Measurements from ENCODE around the gene AASDH. TPM values are rescaled to one million over a fixed set of nuclear protein-coding genes. Genes with fewer than 3 reads are reported as not detected.

AASDH gene
- total RNA-seq, 1 experiment from 2014 or later = 12.6 TPM

DNA sequence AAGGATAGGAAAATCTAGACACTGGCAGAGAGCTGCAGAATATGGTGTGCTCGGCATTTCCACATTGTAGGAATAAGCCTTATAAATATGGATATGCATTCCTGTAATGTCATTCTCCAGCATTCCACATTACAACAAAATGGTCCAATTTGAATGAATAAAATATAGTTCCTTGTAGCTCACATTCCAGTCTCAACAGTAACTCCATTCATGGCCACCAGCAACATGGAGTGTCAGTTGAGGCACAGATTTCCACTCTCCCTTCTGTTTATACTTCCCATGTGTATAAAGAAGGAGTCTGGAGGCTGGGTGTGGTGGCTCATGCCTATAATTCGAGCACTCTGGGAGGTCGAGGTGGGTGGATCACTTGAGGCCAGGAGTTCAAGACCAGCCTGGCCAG lies 84.5 kb downstream of the AASDH start:
- peaks cover 15% of the 10 kb centered on the region for H3K4me1 Mint-ChIP-seq
- no peak overlapping the region for H3K4me3 Mint-ChIP-seq
- no peaks in the 10 kb centered on the region for H3K27me3 Mint-ChIP-seq (ENCODE audit: low read depth)
- no peaks in the 10 kb centered on the region for H3K9me3 Mint-ChIP-seq
- POLR2A ChIA-PET = no interaction called here
- no peak overlapping the region for H3K27ac Mint-ChIP-seq
- CTCF ChIA-PET = interaction anchor here (1.2 kb wide), 1 partner anchor 168 kb away, joined by 3 read pairs; no protein-coding TSS in a partner anchor
- TF ChIP-seq SMAD3 (CRISPR knock-in tag; IDR thresholded peaks at IDR 0.05; ENCODE audit: borderline replicate concordance) (no peak), CREB1 (CRISPR knock-in tag; IDR thresholded peaks at IDR 0.05) (no peak), ZNF317 (CRISPR knock-in tag; IDR thresholded peaks at IDR 0.05; ENCODE audit: borderline replicate concordance, low read depth) (no peak), GRHL2 (CRISPR knock-in tag; IDR thresholded peaks at IDR 0.05; ENCODE audit: insufficient replicate concordance, severe bottlenecking) (no peak), IRF2 (CRISPR knock-in tag; IDR thresholded peaks at IDR 0.05; ENCODE audit: borderline replicate concordance, low read depth) (no peak), JAZF1 (CRISPR knock-in tag; IDR thresholded peaks at IDR 0.05) (no peak)
- TF ChIP-seq, protein P1, sequence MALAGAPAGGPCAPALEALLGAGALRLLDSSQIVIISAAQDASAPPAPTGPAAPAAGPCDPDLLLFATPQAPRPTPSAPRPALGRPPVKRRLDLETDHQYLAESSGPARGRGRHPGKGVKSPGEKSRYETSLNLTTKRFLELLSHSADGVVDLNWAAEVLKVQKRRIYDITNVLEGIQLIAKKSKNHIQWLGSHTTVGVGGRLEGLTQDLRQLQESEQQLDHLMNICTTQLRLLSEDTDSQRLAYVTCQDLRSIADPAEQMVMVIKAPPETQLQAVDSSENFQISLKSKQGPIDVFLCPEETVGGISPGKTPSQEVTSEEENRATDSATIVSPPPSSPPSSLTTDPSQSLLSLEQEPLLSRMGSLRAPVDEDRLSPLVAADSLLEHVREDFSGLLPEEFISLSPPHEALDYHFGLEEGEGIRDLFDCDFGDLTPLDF (CRISPR knock-in tag; IDR thresholded peaks at IDR 0.05) = no peak
- no peaks in the 10 kb centered on the region for H3K36me3 Mint-ChIP-seq
- ATAC-seq = no peak
- DNase-seq (ENCODE audit: low spot score) = no peak

DNA sequence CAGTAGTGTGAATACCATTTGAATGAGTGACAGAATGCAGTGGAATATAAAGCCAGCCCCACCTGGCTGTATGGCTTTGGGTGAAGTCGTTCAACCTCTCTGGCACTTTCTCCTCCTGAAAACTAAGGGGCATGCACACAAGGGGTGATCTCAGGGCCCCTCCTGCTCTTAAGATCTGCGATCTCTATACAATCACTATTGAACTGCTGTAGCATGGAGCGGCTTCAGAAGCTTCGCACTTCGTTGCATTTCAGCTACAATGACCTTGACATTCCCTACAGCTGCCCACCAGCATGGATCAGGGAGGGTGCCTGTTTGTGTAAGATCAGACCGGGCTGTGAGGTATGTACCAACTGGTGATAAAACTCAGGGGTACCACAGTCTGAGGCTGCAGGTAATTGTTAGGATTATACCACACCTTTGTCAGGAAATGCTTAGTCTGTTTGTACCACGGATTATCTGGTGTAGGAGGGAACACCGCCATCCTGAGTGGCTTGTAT lies 85.2 kb downstream of the AASDH start:
- peak; percentile 13; the same call in 1 of the 2 replicates for ATAC-seq
- Mint-ChIP-seq H3K27ac (no peak overlapping the region), H3K9me3 (no peaks in the 10 kb centered on the region), H3K36me3 (no peaks in the 10 kb centered on the region), H3K4me1 (peaks cover 15% of the 10 kb centered on the region), H3K27me3 (ENCODE audit: low read depth) (no peaks in the 10 kb centered on the region), H3K4me3 (no peak overlapping the region)
- CTCF ChIA-PET = interaction anchor here (1.2 kb wide), 1 partner anchor 168 kb away, joined by 3 read pairs; no protein-coding TSS in a partner anchor
- POLR2A ChIA-PET = no interaction called here
- TF ChIP-seq, protein P2, sequence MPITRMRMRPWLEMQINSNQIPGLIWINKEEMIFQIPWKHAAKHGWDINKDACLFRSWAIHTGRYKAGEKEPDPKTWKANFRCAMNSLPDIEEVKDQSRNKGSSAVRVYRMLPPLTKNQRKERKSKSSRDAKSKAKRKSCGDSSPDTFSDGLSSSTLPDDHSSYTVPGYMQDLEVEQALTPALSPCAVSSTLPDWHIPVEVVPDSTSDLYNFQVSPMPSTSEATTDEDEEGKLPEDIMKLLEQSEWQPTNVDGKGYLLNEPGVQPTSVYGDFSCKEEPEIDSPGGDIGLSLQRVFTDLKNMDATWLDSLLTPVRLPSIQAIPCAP (CRISPR knock-in tag; IDR thresholded peaks at IDR 0.05) = no peak
- no peak for TF ChIP-seq GRHL2 (CRISPR knock-in tag; IDR thresholded peaks at IDR 0.05; ENCODE audit: insufficient replicate concordance, severe bottlenecking)
- no peak for TF ChIP-seq MXD4 (CRISPR knock-in tag; IDR thresholded peaks at IDR 0.05; ENCODE audit: borderline replicate concordance)
- no peak for TF ChIP-seq FOXP1 (CRISPR knock-in tag; IDR thresholded peaks at IDR 0.05; ENCODE audit: borderline replicate concordance)
- no peak for TF ChIP-seq ESRRA (CRISPR knock-in tag; IDR thresholded peaks at IDR 0.05; ENCODE audit: borderline replicate concordance)
- TF ChIP-seq ZNF121 (CRISPR knock-in tag; IDR thresholded peaks at IDR 0.05) = no peak
- TF ChIP-seq, protein P3, sequence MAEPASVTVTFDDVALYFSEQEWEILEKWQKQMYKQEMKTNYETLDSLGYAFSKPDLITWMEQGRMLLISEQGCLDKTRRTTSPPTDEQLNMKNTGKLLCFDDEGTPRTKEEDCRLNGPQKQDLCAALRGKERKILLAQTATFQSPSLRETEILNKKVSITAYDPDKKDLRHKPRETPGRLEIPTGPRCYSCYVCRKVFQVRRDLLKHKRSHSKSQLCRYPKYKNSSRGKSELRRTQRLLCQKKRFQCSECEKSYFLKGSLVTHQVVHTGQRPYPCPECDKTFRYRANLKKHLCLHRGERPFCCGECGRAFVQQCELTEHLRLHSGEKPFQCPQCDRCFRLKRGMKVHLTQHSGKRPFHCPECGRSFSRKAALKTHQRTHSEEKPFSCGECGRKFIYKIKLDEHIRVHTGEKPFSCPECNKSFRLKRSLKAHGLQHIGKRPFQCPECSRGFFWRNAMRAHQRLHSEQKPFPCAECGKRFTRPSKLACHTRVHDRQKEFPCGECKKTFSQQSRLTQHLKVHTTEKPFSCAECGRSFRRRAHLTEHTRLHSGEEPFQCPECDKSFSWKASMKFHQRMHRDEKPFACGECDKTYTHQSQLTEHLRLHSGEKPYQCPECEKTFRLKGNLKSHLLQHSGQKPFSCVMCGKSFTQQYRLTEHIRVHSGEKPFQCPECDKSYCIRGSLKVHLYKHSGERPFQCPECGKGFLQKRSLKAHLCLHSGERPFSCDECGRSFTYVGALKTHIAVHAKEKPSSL (CRISPR knock-in tag; conservative IDR thresholded peaks at IDR 0.05) = no peak
- DNase-seq (ENCODE audit: low spot score) = no peak

DNA sequence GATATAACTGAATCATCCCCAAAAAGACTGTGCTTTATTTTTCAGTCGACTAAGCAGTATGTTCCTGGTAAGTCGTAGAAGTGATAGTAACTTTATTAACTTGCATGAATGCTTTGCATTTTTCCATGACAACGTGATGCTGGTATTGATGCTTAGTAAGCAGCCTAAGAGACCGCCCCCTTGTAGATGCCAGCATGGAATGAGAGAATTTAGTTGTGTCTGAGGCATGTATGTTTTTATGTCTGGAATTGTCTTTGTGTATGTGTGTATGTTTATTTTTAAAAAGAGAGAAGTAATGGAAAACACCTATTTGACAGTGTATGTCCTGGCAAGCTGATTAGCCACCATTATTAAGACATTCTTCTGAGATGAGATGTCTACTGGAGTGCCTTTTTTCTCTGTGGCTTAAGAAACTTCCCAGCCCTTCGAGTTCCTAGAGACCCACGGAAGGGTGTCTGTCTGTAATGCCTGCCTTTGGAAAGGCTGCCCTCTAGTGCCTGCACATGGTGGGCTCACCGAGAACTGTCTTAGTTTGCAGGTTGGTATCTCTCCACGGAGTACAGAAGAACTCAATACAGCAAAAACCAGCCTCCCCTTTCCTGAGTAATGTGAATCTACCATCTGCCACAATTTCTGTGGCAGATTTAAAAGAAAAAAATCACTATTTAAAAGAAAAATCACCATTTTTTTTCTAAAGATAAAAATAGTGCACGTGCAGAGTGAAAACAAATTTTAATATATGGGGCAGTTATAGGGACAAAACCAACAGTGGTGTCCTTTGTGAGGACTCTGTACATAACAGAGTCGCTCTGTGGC lies 85.9 kb downstream of the AASDH start:
- CTCF ChIA-PET = interaction anchor here (1.2 to 3.2 kb wide), 2 partner anchors 167 to 353 kb away, joined by 3 to 14 read pairs; partner anchors contain the start of gene CEP135
- ATAC-seq (peak; percentile 94), DNase-seq (ENCODE audit: low spot score) (peak; percentile 72)
- no peak overlapping the region for H3K27ac Mint-ChIP-seq
- H3K4me1 Mint-ChIP-seq = peaks cover 18% of the 10 kb centered on the region
- H3K4me3 Mint-ChIP-seq = no peak overlapping the region
- POLR2A ChIA-PET = no interaction called here
- H3K9me3 Mint-ChIP-seq = no peaks in the 10 kb centered on the region
- H3K27me3 Mint-ChIP-seq (ENCODE audit: low read depth) = no peaks in the 10 kb centered on the region
- H3K36me3 Mint-ChIP-seq = no peaks in the 10 kb centered on the region
- TF ChIP-seq, protein P4, sequence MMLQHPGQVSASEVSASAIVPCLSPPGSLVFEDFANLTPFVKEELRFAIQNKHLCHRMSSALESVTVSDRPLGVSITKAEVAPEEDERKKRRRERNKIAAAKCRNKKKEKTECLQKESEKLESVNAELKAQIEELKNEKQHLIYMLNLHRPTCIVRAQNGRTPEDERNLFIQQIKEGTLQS (CRISPR knock-in tag; conservative IDR thresholded peaks at IDR 0.05) = no peak
- TF ChIP-seq, protein P5, sequence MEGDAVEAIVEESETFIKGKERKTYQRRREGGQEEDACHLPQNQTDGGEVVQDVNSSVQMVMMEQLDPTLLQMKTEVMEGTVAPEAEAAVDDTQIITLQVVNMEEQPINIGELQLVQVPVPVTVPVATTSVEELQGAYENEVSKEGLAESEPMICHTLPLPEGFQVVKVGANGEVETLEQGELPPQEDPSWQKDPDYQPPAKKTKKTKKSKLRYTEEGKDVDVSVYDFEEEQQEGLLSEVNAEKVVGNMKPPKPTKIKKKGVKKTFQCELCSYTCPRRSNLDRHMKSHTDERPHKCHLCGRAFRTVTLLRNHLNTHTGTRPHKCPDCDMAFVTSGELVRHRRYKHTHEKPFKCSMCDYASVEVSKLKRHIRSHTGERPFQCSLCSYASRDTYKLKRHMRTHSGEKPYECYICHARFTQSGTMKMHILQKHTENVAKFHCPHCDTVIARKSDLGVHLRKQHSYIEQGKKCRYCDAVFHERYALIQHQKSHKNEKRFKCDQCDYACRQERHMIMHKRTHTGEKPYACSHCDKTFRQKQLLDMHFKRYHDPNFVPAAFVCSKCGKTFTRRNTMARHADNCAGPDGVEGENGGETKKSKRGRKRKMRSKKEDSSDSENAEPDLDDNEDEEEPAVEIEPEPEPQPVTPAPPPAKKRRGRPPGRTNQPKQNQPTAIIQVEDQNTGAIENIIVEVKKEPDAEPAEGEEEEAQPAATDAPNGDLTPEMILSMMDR (IDR thresholded peaks at IDR 0.05) = peak; percentile 52
